HG02970 (cell line): ENCODE measurements around the gene S1PR5.
A peak's percentile ranks its signal among the peaks of the same experiment; 100 is the strongest.
"Not testable (repeated sequence)": the region's sequence is repeated elsewhere in the genome, so short reads cannot be mapped to it uniquely, and the experiment has no call there.

Experiments used
- ATAC-seq: cut with Tn5 transposase; IDR thresholded peaks from one replicate; pipeline ENCODE4 v1.9.1; 2021; ENCODE audit warnings: mild to moderate bottlenecking, moderate library complexity, moderate number of reproducible peaks; ENCODE audit not compliant: unreplicated experiment, low FRiP score

The S1PR5 gene, protein sequence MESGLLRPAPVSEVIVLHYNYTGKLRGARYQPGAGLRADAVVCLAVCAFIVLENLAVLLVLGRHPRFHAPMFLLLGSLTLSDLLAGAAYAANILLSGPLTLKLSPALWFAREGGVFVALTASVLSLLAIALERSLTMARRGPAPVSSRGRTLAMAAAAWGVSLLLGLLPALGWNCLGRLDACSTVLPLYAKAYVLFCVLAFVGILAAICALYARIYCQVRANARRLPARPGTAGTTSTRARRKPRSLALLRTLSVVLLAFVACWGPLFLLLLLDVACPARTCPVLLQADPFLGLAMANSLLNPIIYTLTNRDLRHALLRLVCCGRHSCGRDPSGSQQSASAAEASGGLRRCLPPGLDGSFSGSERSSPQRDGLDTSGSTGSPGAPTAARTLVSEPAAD

DNA sequence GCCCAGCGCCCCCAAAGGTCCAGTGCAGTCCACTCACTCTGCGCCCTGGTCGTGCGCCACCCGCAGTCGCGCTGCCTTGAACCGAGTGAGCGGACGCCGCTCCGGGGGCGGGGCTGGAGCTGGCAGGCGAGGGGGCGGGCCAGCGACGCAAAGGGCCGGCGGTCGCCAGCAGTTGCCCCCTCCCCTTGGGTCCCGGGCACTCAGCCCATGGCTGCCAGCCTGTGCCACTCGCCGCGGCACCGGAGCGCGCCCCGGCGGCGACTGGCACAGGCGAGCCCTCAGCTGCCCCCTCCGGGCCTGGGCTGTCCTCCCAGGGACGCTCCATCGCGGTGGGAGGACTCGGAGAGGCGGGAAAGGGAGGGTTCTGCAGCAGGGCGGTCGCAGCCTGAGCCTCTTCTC is at the start of gene S1PR5:
Gene S1PR5 (minus strand): TSS at position 87 of the 399 bp plus-strand sequence. CDS start 2,436 bp downstream, outside the sequence.
- no peak for ATAC-seq

DNA sequence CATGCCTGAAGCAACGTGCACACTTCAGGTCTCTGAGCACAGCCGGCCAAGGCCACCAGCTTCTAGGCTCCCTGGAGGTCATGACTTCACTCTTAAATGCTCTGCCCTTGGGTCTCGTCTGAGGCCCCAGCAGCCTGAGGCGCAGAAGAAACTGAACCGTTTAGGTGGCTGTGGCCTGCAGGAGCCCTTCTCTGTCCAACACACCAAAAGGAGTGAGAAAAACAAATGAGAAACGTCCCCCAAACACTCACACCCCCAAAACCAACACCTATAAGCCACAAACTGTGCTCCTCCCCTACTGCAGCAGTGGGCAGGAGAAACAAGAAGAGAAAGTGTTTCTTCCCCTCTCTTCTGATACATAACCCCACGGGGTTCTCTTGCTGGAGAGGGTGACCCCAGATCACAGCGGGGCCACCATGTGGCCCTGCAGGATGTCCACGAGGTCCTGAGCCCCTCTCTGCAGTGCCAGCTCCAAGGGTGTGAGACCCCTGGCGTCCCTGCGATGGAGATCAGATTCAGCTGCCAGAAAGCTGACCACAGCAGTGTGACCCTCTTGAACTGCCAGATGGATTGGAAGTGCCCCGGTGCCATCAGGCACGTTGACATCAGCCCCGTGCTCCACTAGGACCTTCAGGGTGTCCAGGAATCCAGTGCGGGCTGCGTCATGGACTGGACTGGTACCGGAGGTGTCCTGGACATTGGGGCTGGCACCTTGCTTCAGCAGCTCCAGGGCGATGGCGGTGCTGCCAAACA is 49.6 kb upstream of the S1PR5 start:
- no peak for ATAC-seq

- no peak for ATAC-seq
Observed at GRCh38 chr19:10566408-10566657, 49.1 kb upstream of the S1PR5 start.

DNA sequence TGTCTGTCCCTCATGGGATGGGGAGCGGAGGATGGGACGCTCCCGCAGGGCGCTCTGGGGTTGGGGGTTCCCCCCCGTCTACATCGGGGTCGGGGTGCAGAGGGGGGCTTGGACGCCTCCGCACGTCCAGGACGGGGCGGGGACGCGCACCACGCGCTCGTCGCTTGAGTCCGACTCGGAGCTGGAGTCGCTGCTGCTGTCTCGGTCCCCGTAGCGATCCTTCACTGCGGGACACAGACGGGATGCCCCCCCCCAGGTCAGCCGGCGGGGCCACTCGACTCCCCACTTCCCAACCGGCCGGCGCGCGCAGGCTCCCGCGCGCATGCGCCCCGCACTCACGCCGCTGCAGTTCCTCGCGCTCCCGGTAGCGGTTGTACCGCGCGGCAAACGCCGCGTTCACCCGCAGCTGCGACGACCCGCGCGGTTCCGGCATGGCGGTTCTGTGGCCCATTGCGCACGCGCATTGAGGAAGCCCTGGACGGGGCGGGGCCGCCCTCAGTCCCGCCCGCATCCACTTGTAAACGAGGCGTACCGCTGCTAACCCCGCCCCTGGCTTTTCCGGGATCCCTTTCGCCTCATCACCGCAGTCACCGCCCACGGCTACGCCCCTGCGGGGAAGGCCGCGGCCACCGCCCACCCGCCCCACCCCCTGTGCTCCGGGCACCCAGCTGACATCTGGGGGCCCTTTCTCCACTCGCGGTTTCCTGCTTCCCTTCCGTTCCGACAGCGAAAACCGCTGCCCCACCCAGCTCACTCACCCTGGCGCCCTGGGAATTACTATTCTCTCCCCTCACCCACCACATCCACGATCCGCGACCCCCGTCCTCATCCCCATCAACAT is 48.5 kb upstream of the S1PR5 start, which contains the start of gene KRI1:
Gene KRI1 (minus strand): TSS at position 444 of the 841 bp plus-strand sequence. CDS start 11 bp downstream, at position 433.
- ATAC-seq: peak; percentile 50

GRCh38 chr19:10565028-10565566 is 47.9 kb upstream of the S1PR5 start:
- ATAC-seq: no peak

DNA sequence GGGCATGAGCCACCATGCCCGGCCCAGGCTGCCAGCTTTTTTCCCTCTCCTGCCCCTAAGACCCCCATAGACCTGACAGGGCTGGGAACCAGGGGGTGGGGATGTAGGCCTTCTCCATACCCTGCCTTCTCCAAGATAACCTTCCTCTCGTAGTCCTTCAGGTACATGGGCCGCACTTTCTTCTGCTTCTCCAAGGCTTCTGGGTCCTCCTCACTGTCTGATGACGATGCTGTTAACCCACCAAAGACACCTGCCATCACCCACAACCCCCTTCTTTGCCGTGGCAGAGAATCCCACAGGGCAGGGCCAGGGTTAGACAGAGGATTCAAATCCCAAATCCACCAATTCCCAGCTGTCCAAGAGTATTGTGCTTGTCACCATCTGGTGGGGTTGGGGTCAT is 45.4 kb upstream of the S1PR5 start:
- ATAC-seq: no peak

DNA sequence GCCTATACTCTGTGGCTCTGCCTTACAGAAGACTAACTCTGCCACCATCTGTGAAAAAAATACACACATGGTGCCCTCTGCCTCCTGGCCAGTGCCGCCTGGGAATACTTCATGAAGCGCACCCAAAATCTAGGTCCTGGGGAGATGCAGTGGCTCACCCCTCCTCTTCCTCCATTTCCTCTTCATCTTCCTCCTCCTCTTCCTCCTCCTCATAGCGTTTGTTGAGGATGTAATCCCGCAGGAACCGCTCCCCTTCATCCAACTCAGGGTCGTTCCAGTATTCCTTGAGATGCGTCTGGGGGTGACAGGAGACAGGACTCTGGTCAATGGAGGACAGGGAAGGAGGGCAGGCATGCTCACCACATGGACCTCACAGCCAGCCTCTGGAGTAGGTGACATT is 42.9 kb upstream of the S1PR5 start:
- ATAC-seq: no peak

- no peak for ATAC-seq
Observed at GRCh38 chr19:10557603-10558197, 40.5 kb upstream of the S1PR5 start.

DNA sequence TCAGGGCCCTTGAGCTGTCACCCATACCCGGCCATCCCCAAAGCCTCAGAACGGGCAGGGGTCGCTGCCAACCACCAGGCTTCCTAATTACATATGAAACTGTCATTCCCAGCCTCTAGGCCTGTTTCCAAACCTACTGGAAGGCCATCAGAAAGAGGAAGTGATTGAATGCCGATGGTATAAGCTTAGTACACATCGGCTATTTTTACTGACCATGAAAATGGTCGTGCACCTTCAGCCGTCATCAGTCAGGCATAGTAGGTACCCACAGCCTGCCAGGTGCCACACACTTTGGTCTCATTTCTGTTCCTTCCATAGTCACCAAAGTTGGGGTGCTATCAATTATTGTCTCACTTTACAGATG is 38.3 kb upstream of the S1PR5 start:
- ATAC-seq: no peak

GRCh38 chr19:10554760-10555609 is 37.7 kb upstream of the S1PR5 start:
- ATAC-seq: no peak

DNA sequence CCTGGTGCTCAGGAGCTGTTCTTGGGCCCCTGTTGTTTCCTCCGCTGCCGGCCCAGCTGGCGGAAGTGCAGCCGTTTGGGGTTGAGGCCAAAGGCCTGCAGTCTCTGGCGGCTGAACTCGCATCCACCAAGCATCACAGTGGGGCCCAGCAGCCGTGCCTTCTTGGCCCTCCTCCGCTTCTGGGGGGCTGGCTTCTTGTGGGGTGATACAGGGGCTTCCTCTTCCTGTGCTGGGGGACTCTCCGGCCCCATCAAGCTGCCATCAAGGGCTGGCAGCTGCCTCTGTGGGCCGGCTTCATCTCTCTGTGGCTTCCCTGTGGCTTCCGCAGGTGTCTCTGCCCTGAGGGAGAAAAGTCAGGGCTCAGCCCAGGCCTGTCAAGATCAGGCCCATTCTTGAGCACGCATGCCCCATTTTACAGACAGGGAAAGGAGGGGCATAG is 36.7 kb upstream of the S1PR5 start:
- ATAC-seq: no peak

GRCh38 chr19:10553087-10553667 is 35.9 kb upstream of the S1PR5 start:
- ATAC-seq: no peak

DNA sequence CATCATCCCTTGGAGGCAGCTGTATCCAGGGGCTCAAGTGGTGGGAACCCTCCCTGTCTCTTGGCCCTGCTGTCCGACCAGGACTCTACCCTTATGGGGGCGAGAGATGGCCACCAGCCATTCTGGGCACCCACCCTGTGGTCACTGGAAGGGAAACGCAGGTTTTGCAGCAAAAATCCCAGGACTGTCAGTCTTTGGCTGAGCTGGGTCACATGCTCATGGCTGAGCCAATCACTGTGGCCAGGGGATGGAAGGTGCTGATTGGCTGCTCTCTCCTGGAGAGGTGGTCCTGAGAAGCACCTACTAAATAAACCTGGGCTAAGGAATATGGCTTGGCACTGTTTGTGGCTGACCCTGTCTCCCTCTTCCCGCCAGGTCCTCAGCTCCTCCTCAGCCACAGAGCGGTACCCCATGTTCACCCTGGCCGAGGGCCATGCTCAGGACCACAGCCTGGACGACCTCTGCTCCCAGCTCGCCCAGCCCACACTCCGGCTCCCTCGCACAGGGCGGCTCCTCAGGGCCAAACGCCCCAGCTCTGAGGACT is 35.3 kb upstream of the S1PR5 start:
- no peak for ATAC-seq

- no peak for ATAC-seq
Observed at GRCh38 chr19:10551698-10552301, 34.6 kb upstream of the S1PR5 start.

DNA sequence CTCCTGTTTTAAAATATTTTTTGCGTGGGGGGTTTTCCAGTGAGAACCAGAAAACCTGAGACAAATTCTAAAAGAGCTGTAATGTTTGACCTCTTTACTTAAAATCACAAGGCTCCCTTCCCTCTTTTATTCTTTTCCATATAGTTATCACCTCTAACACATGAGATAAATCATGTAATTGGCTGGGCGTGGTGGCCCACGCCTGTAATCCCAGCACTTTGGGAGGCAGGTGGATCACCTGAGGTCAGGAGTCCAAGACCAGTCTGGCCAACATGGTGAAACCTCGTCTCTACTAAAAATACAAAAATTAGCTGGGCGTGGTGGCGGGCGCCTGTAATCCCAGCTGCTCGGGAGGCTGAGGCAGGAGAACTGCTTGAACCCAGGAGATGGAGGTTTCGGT is 33.8 kb upstream of the S1PR5 start:
- not testable (repeated sequence) for ATAC-seq

- no peak for ATAC-seq
Observed at GRCh38 chr19:10550336-10550735, 33.1 kb upstream of the S1PR5 start.

- no peak for ATAC-seq
Observed at GRCh38 chr19:10549733-10550132, 32.5 kb upstream of the S1PR5 start.

GRCh38 chr19:10548746-10549276 is 31.6 kb upstream of the S1PR5 start:
- ATAC-seq: no peak
